Mucosa of stomach (tissue), 1 donor: ENCODE measurements around the gene KDELR1.
A peak's percentile ranks its signal among the peaks of the same experiment; 100 is the strongest.

Experiments
- H3K27me3 ChIP-seq: one replicate; pipeline ENCODE4 v1.7.0; 2013; ENCODE audit warnings: mild to moderate bottlenecking, low read length; ENCODE audit not compliant: control insufficient read depth, insufficient read depth
- H3K36me3 ChIP-seq: one replicate; pipeline ENCODE4 v1.7.0; 2013; ENCODE audit warnings: low read length; ENCODE audit not compliant: control insufficient read depth, insufficient read depth
- H3K4me1 ChIP-seq: one replicate; pipeline ENCODE4 v1.7.0; 2013; ENCODE audit warnings: mild to moderate bottlenecking, low read length; ENCODE audit not compliant: control insufficient read depth, insufficient read depth
- H3K4me3 ChIP-seq: one replicate; pipeline ENCODE4 v1.7.0; 2013; ENCODE audit warnings: low read length
- H3K9ac ChIP-seq: one replicate; pipeline ENCODE4 v1.7.0; 2013; ENCODE audit warnings: mild to moderate bottlenecking, low read length, moderate library complexity
- H3K9me3 ChIP-seq: one replicate; pipeline ENCODE4 v1.7.0; 2013; ENCODE audit warnings: mild to moderate bottlenecking, low read length, moderate library complexity; ENCODE audit not compliant: control insufficient read depth
- donor health status: Pancreatic carcinoma.

Gene KDELR1

DNA sequence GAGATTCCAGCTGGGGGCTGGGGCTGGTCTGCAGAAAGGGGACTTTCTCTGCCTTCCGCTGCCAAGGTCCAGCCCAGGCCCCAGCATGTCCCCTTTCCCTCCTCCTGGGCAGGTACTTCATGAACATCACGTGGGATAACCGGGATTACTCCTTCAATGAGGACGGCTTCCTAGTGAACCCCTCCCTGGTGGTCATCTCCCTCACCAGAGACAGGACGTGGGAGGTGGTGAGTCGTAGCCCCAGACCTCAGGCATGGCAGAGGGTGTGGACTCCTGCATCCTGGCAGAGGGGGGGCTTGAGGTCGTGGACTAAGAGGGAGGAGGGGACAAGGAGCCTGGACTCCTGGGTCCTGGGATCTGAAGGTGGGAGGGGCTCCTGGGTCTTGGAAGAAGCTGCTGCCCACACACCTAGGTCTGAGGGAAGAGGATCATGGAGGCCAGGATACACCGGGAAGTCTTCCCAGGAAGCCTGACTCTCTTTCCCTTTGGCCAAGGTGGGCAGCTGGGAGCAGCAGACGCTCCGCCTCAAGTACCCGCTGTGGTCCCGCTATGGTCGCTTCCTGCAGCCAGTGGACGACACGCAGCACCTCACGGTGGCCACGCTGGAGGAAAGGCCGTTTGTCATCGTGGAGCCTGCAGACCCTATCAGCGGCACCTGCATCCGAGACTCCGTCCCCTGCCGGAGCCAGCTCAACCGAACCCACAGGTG is 22.7 kb upstream of the KDELR1 start:
- Histone ChIP-seq H3K9ac (no peak overlapping the region), H3K4me1 (no peaks in the 10 kb centered on the region), H3K4me3 (no peak overlapping the region), H3K9me3 (no peaks in the 10 kb centered on the region), H3K36me3 (no peaks in the 10 kb centered on the region), H3K27me3 (peaks cover 17% of the 10 kb centered on the region)

DNA sequence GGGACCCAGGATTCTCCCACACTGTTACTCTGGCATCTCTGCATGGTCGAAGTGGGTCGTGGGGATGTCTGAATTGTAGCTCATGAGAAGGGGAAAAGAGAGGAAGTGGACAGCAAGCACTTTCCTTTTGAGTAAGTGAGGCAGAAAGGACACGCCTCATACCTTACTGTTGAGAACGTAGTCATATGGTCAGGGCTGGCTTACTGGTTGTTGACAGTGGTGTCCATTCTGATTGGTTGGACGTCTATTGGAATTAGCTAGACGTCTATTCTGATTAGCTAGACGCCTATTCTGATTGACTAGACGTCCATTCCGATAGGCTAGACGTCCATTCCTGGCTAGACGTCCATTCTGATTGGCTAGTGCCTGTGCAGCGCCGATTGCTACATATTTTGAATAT is 14.5 kb upstream of the KDELR1 start:
- Histone ChIP-seq H3K27me3 (no peaks in the 10 kb centered on the region), H3K4me3 (no peak overlapping the region), H3K36me3 (no peaks in the 10 kb centered on the region), H3K9ac (no peak overlapping the region), H3K9me3 (no peaks in the 10 kb centered on the region), H3K4me1 (no peaks in the 10 kb centered on the region)

DNA sequence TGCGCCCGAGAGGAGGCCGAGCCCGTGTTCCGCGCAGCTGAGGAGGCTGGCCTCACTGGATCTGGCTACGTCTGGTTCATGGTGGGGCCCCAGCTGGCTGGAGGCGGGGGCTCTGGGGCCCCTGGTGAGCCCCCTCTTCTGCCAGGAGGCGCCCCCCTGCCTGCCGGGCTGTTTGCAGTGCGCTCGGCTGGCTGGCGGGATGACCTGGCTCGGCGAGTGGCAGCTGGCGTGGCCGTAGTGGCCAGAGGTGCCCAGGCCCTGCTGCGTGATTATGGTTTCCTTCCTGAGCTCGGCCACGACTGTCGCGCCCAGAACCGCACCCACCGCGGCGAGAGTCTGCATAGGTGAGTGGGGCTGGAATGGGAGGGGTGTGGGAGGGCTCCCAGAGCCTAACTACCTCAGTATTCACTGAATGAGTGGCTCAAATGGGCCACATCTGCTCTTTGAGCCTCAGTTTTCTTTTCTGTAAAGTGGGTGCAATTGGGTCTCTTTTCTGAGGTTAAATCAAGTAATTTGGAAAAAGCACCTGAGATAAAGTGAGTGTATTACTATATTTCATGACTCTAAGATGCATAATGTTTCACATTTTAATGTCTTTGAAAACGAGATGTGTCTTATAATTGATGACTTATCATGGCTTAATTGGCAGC is 13.8 kb upstream of the KDELR1 start:
- Histone ChIP-seq H3K4me1 (no peaks in the 10 kb centered on the region), H3K9ac (no peak overlapping the region), H3K36me3 (no peaks in the 10 kb centered on the region), H3K4me3 (no peak overlapping the region), H3K9me3 (no peaks in the 10 kb centered on the region), H3K27me3 (no peaks in the 10 kb centered on the region)

DNA sequence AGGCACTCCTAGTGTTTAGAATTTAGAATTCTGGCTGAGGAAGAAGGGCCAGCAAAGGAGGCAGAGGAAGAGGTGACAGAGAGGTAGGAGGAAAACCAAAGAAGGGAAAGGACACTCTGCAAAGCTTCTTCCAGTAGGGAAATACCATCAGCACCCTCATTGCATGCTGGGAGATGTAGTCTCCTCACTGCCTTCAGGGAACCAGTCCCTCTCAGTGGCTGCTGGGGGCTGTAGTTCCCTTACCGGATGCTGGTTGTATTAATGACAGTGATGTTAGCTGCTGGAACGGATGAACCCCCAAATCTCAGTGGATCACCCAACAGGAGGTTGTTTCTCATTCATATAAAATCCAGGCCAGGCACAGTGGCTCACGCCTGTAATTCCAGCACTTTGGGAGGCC is 12.3 kb upstream of the KDELR1 start:
- H3K4me1 ChIP-seq = peaks cover 12% of the 10 kb centered on the region
- H3K9me3 ChIP-seq = no peaks in the 10 kb centered on the region
- H3K4me3 ChIP-seq = no peak overlapping the region
- H3K36me3 ChIP-seq = no peaks in the 10 kb centered on the region
- no peak overlapping the region for H3K9ac ChIP-seq
- no peaks in the 10 kb centered on the region for H3K27me3 ChIP-seq

DNA sequence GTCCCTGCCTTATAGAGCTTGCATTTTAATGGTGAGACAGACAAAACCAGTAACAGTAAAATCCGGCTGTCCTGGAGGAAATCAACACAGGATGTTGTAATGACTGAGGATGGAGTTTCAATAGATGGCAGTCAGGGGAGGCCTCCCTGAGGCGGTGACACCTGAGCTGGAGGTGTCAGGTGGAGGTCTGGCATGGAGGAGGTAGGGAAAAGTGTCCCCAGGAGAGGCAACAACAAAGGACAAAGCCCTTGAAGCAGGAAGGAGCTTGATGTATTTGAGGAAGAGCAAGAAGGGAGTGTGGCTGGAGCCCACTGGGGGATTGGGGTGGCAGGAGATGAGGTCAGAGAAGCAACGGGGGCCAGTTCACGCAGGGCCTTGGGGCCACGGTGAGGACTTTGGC is 9.9 kb upstream of the KDELR1 start:
- H3K4me1 ChIP-seq = peaks cover 17% of the 10 kb centered on the region
- no peaks in the 10 kb centered on the region for H3K36me3 ChIP-seq

DNA sequence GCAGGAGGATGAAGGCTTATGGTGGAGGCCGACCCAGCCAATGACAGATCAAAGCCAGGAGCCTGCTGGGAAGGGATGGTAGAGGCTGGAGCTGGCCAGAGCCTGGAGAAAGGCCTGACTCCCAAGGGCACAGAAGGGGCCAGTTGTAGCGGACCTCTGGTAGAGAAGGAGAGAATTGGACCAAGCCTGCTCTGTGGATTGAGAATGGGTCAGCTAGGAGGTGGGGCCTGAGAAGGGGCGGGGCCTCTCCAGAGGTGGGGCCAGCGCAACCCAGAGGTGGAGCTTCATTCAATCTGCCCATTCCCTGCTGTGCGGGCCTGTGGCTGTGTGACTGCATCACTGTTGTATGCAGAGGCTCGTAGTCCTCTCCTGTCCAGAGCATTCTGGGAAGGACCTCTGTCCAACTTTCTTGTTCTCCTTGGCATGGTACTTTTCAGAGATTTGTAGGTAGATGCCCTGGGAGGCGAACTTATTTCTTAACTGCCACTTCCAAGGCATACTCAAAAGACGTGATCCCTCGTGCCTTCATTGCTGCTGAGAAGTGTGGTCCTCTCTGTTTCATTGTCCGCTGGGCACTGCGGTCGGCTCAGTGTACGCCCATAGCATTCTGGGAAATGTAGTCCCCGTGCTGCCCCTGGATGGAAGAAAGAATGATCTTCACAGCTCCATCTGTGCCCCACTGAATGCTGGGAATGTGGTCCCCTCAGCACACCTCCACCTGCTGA is 8.8 kb upstream of the KDELR1 start:
- Histone ChIP-seq H3K4me1 (peaks cover 17% of the 10 kb centered on the region), H3K9ac (no peak overlapping the region)

More for the DNA sequence above, 9.9 kb upstream of the KDELR1 start:
- peaks cover 19% of the 10 kb centered on the region for H3K27me3 ChIP-seq
- no peak overlapping the region for H3K4me3 ChIP-seq
- no peak overlapping the region for H3K9ac ChIP-seq
- H3K9me3 ChIP-seq = no peaks in the 10 kb centered on the region

DNA sequence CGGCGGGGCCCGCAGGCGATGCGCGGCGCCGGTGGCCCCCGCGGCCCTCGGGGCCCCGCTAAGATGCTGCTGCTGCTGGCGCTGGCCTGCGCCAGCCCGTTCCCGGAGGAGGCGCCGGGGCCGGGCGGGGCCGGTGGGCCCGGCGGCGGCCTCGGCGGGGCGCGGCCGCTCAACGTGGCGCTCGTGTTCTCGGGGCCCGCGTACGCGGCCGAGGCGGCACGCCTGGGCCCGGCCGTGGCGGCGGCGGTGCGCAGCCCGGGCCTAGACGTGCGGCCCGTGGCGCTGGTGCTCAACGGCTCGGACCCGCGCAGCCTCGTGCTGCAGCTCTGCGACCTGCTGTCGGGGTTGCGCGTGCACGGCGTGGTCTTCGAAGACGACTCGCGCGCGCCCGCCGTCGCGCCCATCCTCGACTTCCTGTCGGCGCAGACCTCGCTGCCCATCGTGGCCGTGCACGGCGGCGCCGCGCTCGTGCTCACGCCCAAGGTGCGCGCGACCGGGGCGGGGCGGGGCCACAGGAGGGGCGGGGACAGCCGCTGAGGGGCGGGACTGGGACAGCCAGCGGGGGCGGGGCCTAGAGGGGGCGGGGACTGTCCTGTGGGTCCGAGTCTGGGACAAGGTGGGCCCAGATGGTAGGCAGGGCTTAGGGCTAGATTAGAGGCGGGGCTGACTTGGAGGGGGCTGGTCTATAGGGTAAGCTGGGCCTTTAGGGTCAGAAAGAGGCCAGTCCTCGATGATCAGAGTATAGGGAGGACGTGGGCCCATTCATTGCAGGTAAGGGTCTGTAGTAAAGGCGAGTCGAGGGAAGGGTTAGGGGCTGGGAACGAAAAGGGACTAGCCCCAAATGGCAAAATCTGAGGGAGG is 7.3 kb upstream of the KDELR1 start:
- Histone ChIP-seq H3K27me3 (peaks cover 46% of the 10 kb centered on the region), H3K9me3 (no peaks in the 10 kb centered on the region), H3K4me1 (peaks cover 21% of the 10 kb centered on the region), H3K4me3 (peak overlapping the region; percentile 23), H3K36me3 (no peaks in the 10 kb centered on the region), H3K9ac (peak overlapping the region; percentile 74)

More for the DNA sequence above, 8.8 kb upstream of the KDELR1 start:
- Histone ChIP-seq H3K27me3 (peaks cover 30% of the 10 kb centered on the region), H3K9me3 (no peaks in the 10 kb centered on the region), H3K4me3 (peak overlapping the region; percentile 22), H3K36me3 (no peaks in the 10 kb centered on the region)

DNA sequence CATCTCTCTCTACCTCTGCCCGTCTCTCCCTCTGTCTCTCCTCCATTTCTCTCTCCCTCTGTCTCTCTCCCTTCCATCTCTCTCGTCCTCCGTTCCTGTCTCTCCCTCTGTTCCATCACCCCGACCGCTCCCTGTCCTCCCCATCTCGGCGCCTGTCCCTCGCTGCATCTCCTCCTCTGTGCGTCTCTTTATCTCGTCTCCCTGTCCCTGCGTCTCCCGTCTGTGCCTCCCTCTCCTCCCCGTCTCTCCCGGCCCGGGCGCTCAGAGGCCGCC is 6.7 kb upstream of the KDELR1 start:
- H3K36me3 ChIP-seq = no peaks in the 10 kb centered on the region
- peaks cover 51% of the 10 kb centered on the region for H3K27me3 ChIP-seq
- H3K4me3 ChIP-seq = peak overlapping the region; percentile 23
- H3K9ac ChIP-seq = peak overlapping the region; percentile 74
- peaks cover 24% of the 10 kb centered on the region for H3K4me1 ChIP-seq
- H3K9me3 ChIP-seq = no peaks in the 10 kb centered on the region

DNA sequence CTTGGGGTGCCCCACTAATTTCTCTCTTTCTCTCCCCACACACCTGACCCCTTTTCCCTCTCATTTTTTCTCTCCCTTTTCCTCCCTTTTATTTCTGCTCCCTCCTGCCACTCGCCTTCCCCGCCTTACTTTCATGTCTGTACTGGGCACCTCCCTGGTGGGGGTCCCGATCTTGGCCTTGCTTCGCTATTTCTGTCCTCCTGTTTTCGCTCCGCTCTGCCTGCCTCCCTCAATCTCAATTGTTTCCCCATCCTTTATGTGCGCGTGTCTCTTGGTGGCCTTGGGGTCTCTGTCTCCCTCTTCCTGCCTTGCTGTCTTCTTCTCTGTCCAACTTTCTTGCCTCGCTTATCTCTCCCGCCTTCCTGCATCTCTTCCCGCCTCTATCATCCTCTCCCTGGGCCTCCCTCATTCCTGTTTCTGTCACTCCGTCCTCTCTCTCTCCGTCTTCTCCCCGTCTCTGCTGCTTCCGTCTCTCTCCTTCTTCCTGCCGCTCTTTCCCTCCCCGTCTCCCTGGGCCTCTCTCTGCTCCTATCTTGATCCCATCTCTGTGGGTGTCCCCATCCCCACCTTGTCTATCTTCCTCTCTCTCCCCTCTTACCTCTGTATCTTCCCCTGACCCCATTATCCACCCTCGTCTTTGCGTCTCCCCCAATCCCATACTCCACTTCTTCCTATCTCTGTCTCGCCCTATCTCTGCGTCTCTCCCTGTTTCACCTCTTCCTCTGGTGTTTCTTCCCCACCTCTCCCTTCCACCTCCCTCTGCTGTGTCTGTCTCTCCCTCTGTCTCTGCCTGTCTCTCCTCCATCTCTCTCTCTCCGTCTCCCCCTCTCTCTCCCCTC is 6.1 kb upstream of the KDELR1 start:
- Histone ChIP-seq H3K4me3 (peak overlapping the region; percentile 23), H3K9ac (peak overlapping the region; percentile 74), H3K27me3 (peaks cover 57% of the 10 kb centered on the region)

DNA sequence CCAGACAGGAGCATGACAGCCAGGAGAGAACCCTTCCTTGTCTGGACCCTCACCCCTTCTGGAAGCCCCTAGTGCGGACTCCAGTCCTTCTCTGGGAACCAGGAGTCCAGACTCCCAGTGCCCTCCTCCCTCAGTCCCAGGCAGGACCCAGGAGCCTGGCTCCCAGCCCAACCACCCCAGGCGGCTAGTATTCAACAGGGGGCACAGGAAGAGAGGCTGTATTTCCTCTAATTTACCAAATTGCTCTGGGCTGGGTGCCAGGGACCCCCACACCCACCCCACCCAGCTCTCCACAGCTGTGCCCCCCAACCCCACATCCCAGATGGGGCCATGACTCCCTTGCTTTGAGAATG is 5.4 kb upstream of the KDELR1 start:
- Histone ChIP-seq H3K9me3 (no peaks in the 10 kb centered on the region), H3K4me1 (peaks cover 24% of the 10 kb centered on the region), H3K4me3 (no peak overlapping the region), H3K36me3 (no peaks in the 10 kb centered on the region), H3K27me3 (peaks cover 63% of the 10 kb centered on the region), H3K9ac (no peak overlapping the region)

More for the DNA sequence above, 6.1 kb upstream of the KDELR1 start:
- Histone ChIP-seq H3K36me3 (no peaks in the 10 kb centered on the region), H3K4me1 (peaks cover 24% of the 10 kb centered on the region), H3K9me3 (no peaks in the 10 kb centered on the region)

DNA sequence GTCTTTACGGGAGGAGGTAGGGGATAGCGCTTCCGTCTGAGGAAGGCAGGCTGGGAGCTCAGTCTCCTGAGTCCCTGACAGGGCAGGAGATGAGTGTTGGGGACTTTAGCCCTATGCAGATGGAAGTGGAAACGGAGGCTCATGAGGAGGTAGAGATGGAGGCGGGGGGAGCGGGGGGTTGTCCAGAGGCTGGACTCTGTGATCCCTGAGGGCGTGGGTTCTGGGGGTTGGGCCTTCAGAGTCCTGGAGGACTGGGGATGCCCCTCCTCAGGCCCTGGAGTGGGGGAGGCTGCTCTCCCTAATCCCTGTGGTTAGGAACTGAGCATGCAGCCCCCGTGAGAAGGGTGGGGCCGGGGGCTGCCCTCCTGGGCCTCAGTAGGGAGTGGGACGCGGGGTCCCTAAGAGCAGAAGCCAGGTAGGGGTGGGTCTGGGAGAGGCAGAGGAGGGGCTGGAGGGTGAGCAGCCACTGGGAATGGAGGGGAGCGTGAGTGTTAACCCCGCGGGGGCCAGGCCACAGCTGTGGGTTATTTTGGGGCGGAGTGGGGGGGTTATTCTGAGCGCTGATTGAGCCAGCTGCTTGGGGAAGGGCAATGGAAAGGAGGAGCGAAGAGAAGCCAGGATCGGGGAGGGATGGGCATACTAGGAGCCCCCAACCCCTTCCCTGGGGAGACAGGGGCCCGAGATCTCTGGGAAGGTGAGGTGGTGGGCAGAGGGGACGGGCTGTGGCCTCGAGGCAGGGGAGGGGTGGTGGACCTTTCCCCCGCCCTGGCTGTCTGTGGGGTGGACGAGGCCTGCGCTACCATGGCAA is 4.9 kb upstream of the KDELR1 start:
- no peaks in the 10 kb centered on the region for H3K9me3 ChIP-seq
- H3K27me3 ChIP-seq = peaks cover 66% of the 10 kb centered on the region
- no peaks in the 10 kb centered on the region for H3K36me3 ChIP-seq
- H3K4me1 ChIP-seq = peaks cover 24% of the 10 kb centered on the region
- no peak overlapping the region for H3K4me3 ChIP-seq
- no peak overlapping the region for H3K9ac ChIP-seq
